PFSK-1 (cell line): ENCODE results near the gene OR2C1.

ENCODE experiments used
- POLR2AphosphoS5 ChIP-seq: IDR thresholded peaks from 2 replicates; pipeline ENCODE4 v1.6.1; 2012; ENCODE audit warnings: low read depth, mild to moderate bottlenecking, control low read depth, low read length, moderate library complexity
- REST ChIP-seq, 2 experiments: IDR thresholded peaks; 2 replicates each; pipeline versions ENCODE4 v1.6.1 to v1.8.0; 2011 to 2012; ENCODE audit warnings: low read depth in 2 of 2, low read length in 2 of 2, control low read depth in 1 of 2, inconsistent platforms in 1 of 2, mild to moderate bottlenecking in 1 of 2, moderate library complexity in 1 of 2; ENCODE audit not compliant: insufficient read depth in 1 of 2
- SIN3A ChIP-seq: IDR thresholded peaks from 2 replicates; pipeline ENCODE4 v1.6.1; 2012; ENCODE audit warnings: mild to moderate bottlenecking, low read length, moderate library complexity, borderline replicate concordance; ENCODE audit not compliant: insufficient read depth

- TF ChIP-seq SIN3A, result no peak
- TF ChIP-seq POLR2AphosphoS5, result no peak
- no peak for TF ChIP-seq REST (IDR thresholded peaks at IDR 0.05; ENCODE audit: insufficient read depth in 1 of 2, low read depth in 2 of 2, low read length in 2 of 2)
Measured at GRCh38 chr16:3369073-3369472, 13.4 kb downstream of the OR2C1 start.
